Adipose tissue (tissue), 3 donors: ENCODE data around the gene MSANTD3. TPM values are rescaled to one million over a fixed set of nuclear protein-coding genes. Genes with fewer than 3 reads are reported as not detected.
"Not testable (repeated sequence)": the region's sequence is repeated elsewhere in the genome, so short reads cannot be mapped to it uniquely, and the experiment has no call there.

ENCODE experiments used
- H3K27ac ChIP-seq: one replicate; pipeline ENCODE4 v1.5.1; 2013; ENCODE audit warnings: low read depth, low read length
- WGBS, 3 donors: extraction: QIAGEN DNeasy Blood & Tissue Kit; methylation state at CpG; one replicate each; pipeline ENCODE4 v1.1.7; 2013; 5-methylcytosine and 5-hydroxymethylcytosine counted together
- polyA plus RNA-seq, 3 donors: library from polyadenylated mRNA; stranded (reverse); fragments of 200-250 nt; gene quantifications; one replicate each; pipeline ENCODE4 v1.2.3, GENCODE V29; 2013
- donor health status: healthy with polysubstance abuse.
- donor health status: Bipolar disorder and iron deficiency.
- donor health status: healthy.

Gene MSANTD3
- polyA plus RNA-seq, 3 donors, result 6.5 to 14.1 (median 11.8) TPM

GRCh38 chr9:100426189-100426529, 784 bp upstream of the MSANTD3 start:
- no peak overlapping the region for H3K27ac ChIP-seq
- 29 to 35% (median 30%) methylated on average over 7 of the region's 7 CpGs for WGBS, 3 donors

- no peak overlapping the region for H3K27ac ChIP-seq
- 7 to 9% (median 8%) methylated on average over 37 to 53 of the region's 65 CpGs for WGBS, 3 donors
These were observed 672 bp downstream of the MSANTD3 start for GRCh38 chr9:100427366-100428263.

- WGBS, 3 donors, result 57 to 71% (median 61%) methylated on average over 9 of the region's 9 CpGs
- no peak overlapping the region for H3K27ac ChIP-seq
These were observed 2.1 kb downstream of the MSANTD3 start for GRCh38 chr9:100428871-100429654.

- no peak overlapping the region for H3K27ac ChIP-seq
- 91 to 96% (median 94%) methylated on average over 5 of the region's 5 CpGs for WGBS, 3 donors
These were observed 3.5 kb downstream of the MSANTD3 start for GRCh38 chr9:100430286-100430940.

GRCh38 chr9:100431886-100432285, 4.9 kb downstream of the MSANTD3 start:
- 91 to 94% (median 93%) methylated on average over 5 of the region's 5 CpGs for WGBS, 3 donors
- no peak overlapping the region for H3K27ac ChIP-seq

- H3K27ac ChIP-seq, result no peak overlapping the region
- 93 to 99% (median 95%) methylated on average over 3 of the region's 3 CpGs for WGBS, 3 donors
These were observed 5.8 kb downstream of the MSANTD3 start for GRCh38 chr9:100432736-100433135.

- H3K27ac ChIP-seq, result no peak overlapping the region
These were observed 9.6 kb downstream of the MSANTD3 start for GRCh38 chr9:100436571-100436970.

GRCh38 chr9:100437860-100438805, 11.2 kb downstream of the MSANTD3 start:
- WGBS, 3 donors, result 85 to 97% (median 85%) methylated on average over 1 of the region's 1 CpG
- H3K27ac ChIP-seq, result no peak overlapping the region

More at GRCh38 chr9:100436571-100436970, 9.6 kb downstream of the MSANTD3 start:
- whole genome bisulfite sequencing, 3 donors, result 92 to 95% (median 94%) methylated on average over 7 of the region's 7 CpGs

GRCh38 chr9:100440071-100440470, 13.1 kb downstream of the MSANTD3 start:
- no peak overlapping the region for H3K27ac ChIP-seq
- 82 to 91% (median 84%) methylated on average over 3 of the region's 3 CpGs for WGBS, 3 donors

- not testable (repeated sequence) for H3K27ac ChIP-seq
- WGBS, 3 donors, result 93 to 95% (median 95%) methylated on average over 5 of the region's 5 CpGs
These were observed 13.5 kb downstream of the MSANTD3 start for GRCh38 chr9:100440487-100440886.

- WGBS, 3 donors, result 63 to 74% (median 70%) methylated on average over 19 of the region's 19 CpGs
These were observed 15.0 kb downstream of the MSANTD3 start for GRCh38 chr9:100441911-100442361.

GRCh38 chr9:100443781-100444768, 17.1 kb downstream of the MSANTD3 start:
- no peak overlapping the region for H3K27ac ChIP-seq
- WGBS, 3 donors, result 36 to 54% (median 52%) methylated on average over 4 of the region's 4 CpGs

More at GRCh38 chr9:100441911-100442361, 15.0 kb downstream of the MSANTD3 start:
- H3K27ac ChIP-seq, result no peak overlapping the region

GRCh38 chr9:100445161-100445902, 18.4 kb downstream of the MSANTD3 start:
- H3K27ac ChIP-seq, result no peak overlapping the region
- WGBS, 3 donors, result 42 to 96% (median 90%) methylated on average over 1 of the region's 1 CpG

GRCh38 chr9:100445903-100446549, 19.1 kb downstream of the MSANTD3 start:
- H3K27ac ChIP-seq, result no peak overlapping the region
- 92 to 96% (median 95%) methylated on average over 5 of the region's 5 CpGs for WGBS, 3 donors

- H3K27ac ChIP-seq, result no peak overlapping the region
These were observed 20.1 kb downstream of the MSANTD3 start for GRCh38 chr9:100447041-100447440.

- H3K27ac ChIP-seq, result no peak overlapping the region
- WGBS, 3 donors, result 94 to 100% (median 98%) methylated on average over 2 of the region's 2 CpGs
These were observed 21.3 kb downstream of the MSANTD3 start for GRCh38 chr9:100448266-100448665.
